ENCODE measurements around the gene C9orf57. TPM values are rescaled to one million over a fixed set of nuclear protein-coding genes. Genes with fewer than 3 reads are reported as not detected.
"Not testable (repeated sequence)": the region's sequence is repeated elsewhere in the genome, so short reads cannot be mapped to it uniquely, and the experiment has no call there.

C9orf57 gene
- total and polyA plus RNA-seq, 9 of the 15 experiments (the other 6 are each of a cell fraction or from before 2014, with no cell fraction given): not detected

DNA sequence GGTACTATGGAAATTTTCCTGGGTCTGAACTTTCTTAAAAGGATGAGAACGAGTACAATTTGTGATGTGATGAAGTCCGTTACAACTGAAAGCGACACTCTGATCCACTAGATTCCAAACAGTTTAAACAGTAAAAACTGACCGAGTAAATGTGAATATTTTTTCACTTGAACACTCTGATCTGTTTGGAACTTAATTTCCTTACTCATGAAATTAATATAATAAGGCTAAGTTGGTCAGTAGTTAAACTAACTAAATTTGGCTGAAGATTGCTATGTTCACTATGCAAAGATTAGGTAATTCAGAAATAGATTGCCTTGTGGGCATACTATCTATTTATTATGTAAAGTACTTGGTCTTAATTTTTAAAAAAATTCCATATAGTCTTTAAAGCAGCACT is at the start of gene C9orf57 (continued):
- TF ChIP-seq, protein P1, sequence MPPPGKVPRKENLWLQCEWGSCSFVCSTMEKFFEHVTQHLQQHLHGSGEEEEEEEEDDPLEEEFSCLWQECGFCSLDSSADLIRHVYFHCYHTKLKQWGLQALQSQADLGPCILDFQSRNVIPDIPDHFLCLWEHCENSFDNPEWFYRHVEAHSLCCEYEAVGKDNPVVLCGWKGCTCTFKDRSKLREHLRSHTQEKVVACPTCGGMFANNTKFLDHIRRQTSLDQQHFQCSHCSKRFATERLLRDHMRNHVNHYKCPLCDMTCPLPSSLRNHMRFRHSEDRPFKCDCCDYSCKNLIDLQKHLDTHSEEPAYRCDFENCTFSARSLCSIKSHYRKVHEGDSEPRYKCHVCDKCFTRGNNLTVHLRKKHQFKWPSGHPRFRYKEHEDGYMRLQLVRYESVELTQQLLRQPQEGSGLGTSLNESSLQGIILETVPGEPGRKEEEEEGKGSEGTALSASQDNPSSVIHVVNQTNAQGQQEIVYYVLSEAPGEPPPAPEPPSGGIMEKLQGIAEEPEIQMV (tag; conservative IDR thresholded peaks at IDR 0.05; ENCODE audit: low read depth): no peak

DNA sequence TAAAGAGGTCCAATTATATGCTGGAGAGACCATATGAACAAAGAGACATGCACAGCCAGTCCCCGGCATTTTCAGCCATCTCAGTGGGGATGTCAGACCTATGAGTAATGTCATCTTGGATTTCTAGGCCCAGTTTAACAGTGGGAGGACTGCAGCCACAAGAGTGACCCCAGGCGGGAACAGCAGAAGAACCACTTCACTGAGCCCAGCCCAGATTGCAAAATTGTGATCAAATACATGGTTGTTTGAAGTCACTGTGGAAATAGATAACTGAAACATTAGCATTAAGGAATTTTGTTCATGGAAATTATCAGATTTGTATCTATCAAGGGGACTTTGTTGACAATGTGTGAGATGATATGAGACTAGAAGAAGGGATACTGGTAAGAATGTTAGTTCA is 42.1 kb upstream of the C9orf57 start:
- no peak overlapping the region for H3K4me3 ChIP-seq
- in situ Hi-C loops (cut with MboI) (no loop called here), intact Hi-C loops (cut with micrococcal nuclease) (no loop called here)
- BruUV-seq (replicated peaks): no TSS peak
- 6% methylated on average over 2 of the region's 2 CpGs for WGBS (ENCODE audit: insufficient coverage, low coverage, missing lambda C conversion rate)
- H3K27ac ChIP-seq (ENCODE audit: extremely low read depth, low read depth, low read length): no peak overlapping the region
- H3K27me3 ChIP-seq (ENCODE audit: control insufficient read depth in 2 of 2, insufficient read depth in 2 of 2, low read length in 2 of 2): peaks cover 0 to 4% of the 10 kb centered on the region in 2 experiments; a peak in 1 of 5 replicates
- H3K36me3 ChIP-seq (ENCODE audit: control insufficient read depth, insufficient read depth, low read length): no peaks in the 10 kb centered on the region
- DNase-seq (ENCODE audit: extremely low read depth in 1 of 4, low spot score in 3 of 4): no peak
- ATAC-seq: no peak
- TF ChIP-seq, protein P2, sequence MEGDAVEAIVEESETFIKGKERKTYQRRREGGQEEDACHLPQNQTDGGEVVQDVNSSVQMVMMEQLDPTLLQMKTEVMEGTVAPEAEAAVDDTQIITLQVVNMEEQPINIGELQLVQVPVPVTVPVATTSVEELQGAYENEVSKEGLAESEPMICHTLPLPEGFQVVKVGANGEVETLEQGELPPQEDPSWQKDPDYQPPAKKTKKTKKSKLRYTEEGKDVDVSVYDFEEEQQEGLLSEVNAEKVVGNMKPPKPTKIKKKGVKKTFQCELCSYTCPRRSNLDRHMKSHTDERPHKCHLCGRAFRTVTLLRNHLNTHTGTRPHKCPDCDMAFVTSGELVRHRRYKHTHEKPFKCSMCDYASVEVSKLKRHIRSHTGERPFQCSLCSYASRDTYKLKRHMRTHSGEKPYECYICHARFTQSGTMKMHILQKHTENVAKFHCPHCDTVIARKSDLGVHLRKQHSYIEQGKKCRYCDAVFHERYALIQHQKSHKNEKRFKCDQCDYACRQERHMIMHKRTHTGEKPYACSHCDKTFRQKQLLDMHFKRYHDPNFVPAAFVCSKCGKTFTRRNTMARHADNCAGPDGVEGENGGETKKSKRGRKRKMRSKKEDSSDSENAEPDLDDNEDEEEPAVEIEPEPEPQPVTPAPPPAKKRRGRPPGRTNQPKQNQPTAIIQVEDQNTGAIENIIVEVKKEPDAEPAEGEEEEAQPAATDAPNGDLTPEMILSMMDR (IDR thresholded peaks at IDR 0.05 in 2 of 3, conservative IDR thresholded peaks at IDR 0.05 in 1 of 3; ENCODE audit: insufficient read depth in 2 of 3, low read depth in 1 of 3, low read length in 3 of 3): 0 out of 6 replicates have a peak, but pooled peaks of 1 of the 3 experiments have one; percentile 3
- TF ChIP-seq ILK (tag; IDR thresholded peaks at IDR 0.05; ENCODE audit: borderline replicate concordance, low read depth): no peak
- no peak for TF ChIP-seq HOXB6 (CRISPR knock-in tag; IDR thresholded peaks at IDR 0.05; ENCODE audit: borderline replicate concordance)
- TF ChIP-seq ZNF23 (CRISPR knock-in tag; IDR thresholded peaks at IDR 0.05): no peak
- no peak for TF ChIP-seq HDAC2 (IDR thresholded peaks at IDR 0.05)
- no peak overlapping the region for H3K4me2 ChIP-seq (ENCODE audit: insufficient read depth, low read length)
- ChIA-PET CTCF (ENCODE audit: low intra/inter-chr PET ratio) (no interaction called here), POLR2A (interaction anchor here (1.0 kb wide), 1 partner anchor 9 kb away, joined by 3 read pairs; no protein-coding TSS in a partner anchor)
- no peak overlapping the region for H2AFZ ChIP-seq (ENCODE audit: low read depth, low read length)
- H4K20me1 ChIP-seq (replicated peaks; ENCODE audit: control insufficient read depth, insufficient read depth, low read length): no peaks in the 10 kb centered on the region
- no peak for FAIRE-seq
- no peaks in the 10 kb centered on the region for H3K79me2 ChIP-seq (ENCODE audit: control insufficient read depth, insufficient read depth, low read length)
- no peaks in the 10 kb centered on the region for H3K4me1 ChIP-seq (replicated peaks in 1 of 2; ENCODE audit: control insufficient read depth in 2 of 2, insufficient read depth in 2 of 2, low read length in 2 of 2)
- H3K9me1 ChIP-seq (ENCODE audit: control insufficient read depth, insufficient read depth, low read length): no peaks in the 10 kb centered on the region
- H3K9ac ChIP-seq (ENCODE audit: insufficient read depth in 1 of 2, low read depth in 2 of 2, low read length in 2 of 2): no peak overlapping the region
- no peaks in the 10 kb centered on the region for H3K9me3 ChIP-seq (replicated peaks; ENCODE audit: control insufficient read depth, insufficient read depth, low read depth, low read length)

DNA sequence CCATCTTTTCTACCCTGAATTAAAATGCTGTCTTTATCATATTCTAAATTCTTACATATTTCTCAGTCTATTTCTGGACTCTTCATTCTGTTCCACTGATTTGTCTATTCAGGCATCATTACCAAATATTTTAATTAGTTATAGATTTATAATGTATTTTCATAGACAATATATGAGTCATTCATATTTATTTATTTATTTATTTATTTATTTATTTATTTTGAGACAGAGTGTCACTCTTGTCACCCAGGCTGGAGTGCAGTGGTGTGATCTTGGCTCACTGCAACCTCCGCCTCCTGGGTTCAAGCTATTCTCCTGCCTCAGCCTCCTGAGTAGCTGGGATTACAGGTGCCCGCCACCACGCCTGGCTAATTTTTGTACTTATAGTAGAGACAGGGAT is 35.1 kb upstream of the C9orf57 start:
- H2AFZ ChIP-seq (ENCODE audit: low read depth, low read length); H3K4me1 ChIP-seq (replicated peaks in 1 of 2; ENCODE audit: control insufficient read depth in 2 of 2, insufficient read depth in 2 of 2, low read length in 2 of 2); H3K4me3 ChIP-seq; FAIRE-seq; ATAC-seq; H3K9ac ChIP-seq (ENCODE audit: insufficient read depth in 1 of 2, low read depth in 2 of 2, low read length in 2 of 2); H3K27ac ChIP-seq (ENCODE audit: extremely low read depth, low read depth, low read length); H3K9me3 ChIP-seq (replicated peaks; ENCODE audit: control insufficient read depth, insufficient read depth, low read depth, low read length); DNase-seq (ENCODE audit: extremely low read depth in 1 of 4, low spot score in 3 of 4); in situ Hi-C loops (cut with MboI); intact Hi-C loops (cut with micrococcal nuclease); H3K9me1 ChIP-seq (ENCODE audit: control insufficient read depth, insufficient read depth, low read length); H3K27me3 ChIP-seq (ENCODE audit: control insufficient read depth in 2 of 2, insufficient read depth in 2 of 2, low read length in 2 of 2); H3K79me2 ChIP-seq (ENCODE audit: control insufficient read depth, insufficient read depth, low read length); POLR2A ChIA-PET; H3K4me2 ChIP-seq (ENCODE audit: insufficient read depth, low read length); CTCF ChIA-PET (ENCODE audit: low intra/inter-chr PET ratio); H4K20me1 ChIP-seq (replicated peaks; ENCODE audit: control insufficient read depth, insufficient read depth, low read length); H3K36me3 ChIP-seq (ENCODE audit: control insufficient read depth, insufficient read depth, low read length); BruUV-seq (replicated peaks): not testable (repeated sequence)
- WGBS (ENCODE audit: insufficient coverage, low coverage, missing lambda C conversion rate): 6% methylated on average over 2 of the region's 3 CpGs

Data from K562 (cell line).